Thyroid gland (tissue), 4 donors: ENCODE measurements around the gene TBCC.

Experiments used
- CTCF ChIP-seq, 6 experiments: fragments of 200-600 bp in 3 of 6; fragments of 450-650 bp in 3 of 6; sonication (generic) in 3 of 6; IDR thresholded peaks; one replicate each; pipeline ENCODE4 v1.5.1; 2016 to 2019; ENCODE audit warnings: antibody characterized with exemption in 6 of 6, mild to moderate bottlenecking in 2 of 6, inconsistent platforms in 1 of 6, moderate library complexity in 1 of 6
- POLR2A ChIP-seq, 2 donors: fragments of 450-650 bp; IDR thresholded peaks; one replicate each; pipeline ENCODE4 v1.6.1; 2017; ENCODE audit warnings: antibody characterized with exemption in 2 of 2, mild to moderate bottlenecking in 2 of 2, moderate library complexity in 1 of 2

- TF ChIP-seq CTCF (IDR thresholded peaks at IDR 0.05), result no peak
- no peak for TF ChIP-seq POLR2A (IDR thresholded peaks at IDR 0.05)
Observed at GRCh38 chr6:42766163-42766670, 20.3 kb upstream of the TBCC start.
